ENCODE data around the gene LHX4.

- TF ChIP-seq CTCF (IDR thresholded peaks at IDR 0.05 in 2 of 3, conservative IDR thresholded peaks at IDR 0.05 in 1 of 3; ENCODE audit: control insufficient read depth in 2 of 3, extremely low read depth in 1 of 3, insufficient read depth in 1 of 3, low read depth in 3 of 3, low read length in 3 of 3): no peak
- no peak for TF ChIP-seq SMC3 (IDR thresholded peaks at IDR 0.05; ENCODE audit: borderline replicate concordance, low read length)
- TF ChIP-seq ZBTB40 (IDR thresholded peaks at IDR 0.05; ENCODE audit: borderline replicate concordance): no peak
- TF ChIP-seq TCF3 (IDR thresholded peaks at IDR 0.05; ENCODE audit: borderline replicate concordance, insufficient read depth, low read depth, low read length): no peak
- TF ChIP-seq FOS (IDR thresholded peaks at IDR 0.05; ENCODE audit: borderline replicate concordance, extremely low read depth, insufficient read length): no peak
- no peak for TF ChIP-seq RCOR1 (conservative IDR thresholded peaks at IDR 0.05; ENCODE audit: low read depth, low read length)
- TF ChIP-seq MAX (IDR thresholded peaks at IDR 0.05; ENCODE audit: low read depth, low read length): no peak
- TF ChIP-seq POLR2A (IDR thresholded peaks at IDR 0.05; ENCODE audit: low read depth, low read length): no peak
- no peak for TF ChIP-seq POLR2AphosphoS5 (IDR thresholded peaks at IDR 0.05; ENCODE audit: low read length)
- TF ChIP-seq TCF7 (IDR thresholded peaks at IDR 0.05; ENCODE audit: borderline replicate concordance): no peak
- TF ChIP-seq ETV6 (conservative IDR thresholded peaks at IDR 0.05 in 1 of 2, IDR thresholded peaks at IDR 0.05 in 1 of 2; ENCODE audit: borderline replicate concordance in 1 of 2, low read depth in 1 of 2): no peak
- no peak for TF ChIP-seq TCF12 (IDR thresholded peaks at IDR 0.05; ENCODE audit: low read depth, low read length)
- TF ChIP-seq ZNF24 (IDR thresholded peaks at IDR 0.05): no peak
- TF ChIP-seq ZZZ3 (IDR thresholded peaks at IDR 0.05; ENCODE audit: control insufficient read depth, insufficient read length, low read depth): no peak
Measured at GRCh38 chr1:180248176-180248575, 18.1 kb downstream of the LHX4 start.
